Measurements from ENCODE around the gene POLA1.

The POLA1 gene

DNA sequence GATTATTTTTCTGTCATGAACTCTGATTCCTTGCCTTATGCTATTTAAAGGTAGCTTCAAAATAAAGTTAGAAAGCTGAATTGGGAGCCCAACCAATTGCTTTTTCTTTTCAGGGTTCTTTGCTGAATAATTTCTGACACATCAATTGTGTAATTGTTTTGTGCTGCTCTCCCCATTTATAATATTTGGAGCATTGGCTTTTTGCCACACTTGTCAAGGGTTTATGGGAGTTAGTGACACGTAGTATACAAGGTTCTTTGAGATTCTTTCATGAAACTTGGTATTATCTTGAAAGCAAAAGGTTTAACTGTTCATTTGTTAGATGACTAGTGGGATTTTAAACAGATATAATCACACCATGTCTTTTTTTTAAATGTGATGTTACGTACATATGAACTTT, 80.9 kb downstream of the POLA1 start (continued):
- TF ChIP-seq PRDM10 (tag by site-specific recombination; IDR thresholded peaks at IDR 0.05) (no peak), KLF10 (tag by site-specific recombination; IDR thresholded peaks at IDR 0.05) (no peak), CTCF (tag by site-specific recombination; IDR thresholded peaks at IDR 0.05) (no peak)

GRCh38 chrX:24775891-24776290, 82.2 kb downstream of the POLA1 start:
- Histone ChIP-seq H3K4me3 (ENCODE audit: low read depth, low read length) (no peak overlapping the region), H3K27ac (ENCODE audit: extremely low read depth, low read depth, low read length) (no peak overlapping the region), H3K4me1 (ENCODE audit: control insufficient read depth, insufficient read depth, low read length) (no peaks in the 10 kb centered on the region), H3K9me3 (ENCODE audit: control insufficient read depth, insufficient read depth, low read depth, low read length) (no peaks in the 10 kb centered on the region), H3K36me3 (ENCODE audit: control insufficient read depth in 2 of 2, insufficient read depth in 1 of 2, low read length in 2 of 2) (peaks cover 0 to 30% of the 10 kb centered on the region in 2 experiments; a peak in 2 of 3 replicates)
- ChIA-PET CTCF (interaction anchor here (0.6 to 1.9 kb wide), 2 partner anchors 23 to 34 kb away, joined by 3 to 5 read pairs; no protein-coding TSS in a partner anchor), POLR2A (no interaction called here)
- no peak for TF ChIP-seq ZNF585B (tag by site-specific recombination; IDR thresholded peaks at IDR 0.05)
- TF ChIP-seq ZBTB17 (tag by site-specific recombination; IDR thresholded peaks at IDR 0.05) = no peak
- no peak for TF ChIP-seq TCF7L2 (IDR thresholded peaks at IDR 0.05; ENCODE audit: borderline replicate concordance, low read depth, low read length)
- no peak for TF ChIP-seq ZNF830 (tag by site-specific recombination; IDR thresholded peaks at IDR 0.05; ENCODE audit: low read depth)
- TF ChIP-seq SCRT2 (tag by site-specific recombination; IDR thresholded peaks at IDR 0.05) = no peak
- TF ChIP-seq GLIS2 (tag by site-specific recombination; IDR thresholded peaks at IDR 0.05) = no peak
- TF ChIP-seq HOXA7 (CRISPR knock-in tag; IDR thresholded peaks at IDR 0.05; ENCODE audit: borderline replicate concordance) = no peak
- TF ChIP-seq ZNF148 (tag by site-specific recombination; IDR thresholded peaks at IDR 0.05; ENCODE audit: borderline replicate concordance) = no peak
- no peak for TF ChIP-seq ZNF843 (tag by site-specific recombination; IDR thresholded peaks at IDR 0.05)
- no peak for TF ChIP-seq ZNF654 (tag by site-specific recombination; IDR thresholded peaks at IDR 0.05; ENCODE audit: low read depth)
- TF ChIP-seq KLF16 (tag by site-specific recombination; IDR thresholded peaks at IDR 0.05) = no peak
- no peak for TF ChIP-seq ZNF416 (tag by site-specific recombination; IDR thresholded peaks at IDR 0.05)
- TF ChIP-seq ZFP37 (tag by site-specific recombination; IDR thresholded peaks at IDR 0.05) = no peak
- TF ChIP-seq, protein P1, sequence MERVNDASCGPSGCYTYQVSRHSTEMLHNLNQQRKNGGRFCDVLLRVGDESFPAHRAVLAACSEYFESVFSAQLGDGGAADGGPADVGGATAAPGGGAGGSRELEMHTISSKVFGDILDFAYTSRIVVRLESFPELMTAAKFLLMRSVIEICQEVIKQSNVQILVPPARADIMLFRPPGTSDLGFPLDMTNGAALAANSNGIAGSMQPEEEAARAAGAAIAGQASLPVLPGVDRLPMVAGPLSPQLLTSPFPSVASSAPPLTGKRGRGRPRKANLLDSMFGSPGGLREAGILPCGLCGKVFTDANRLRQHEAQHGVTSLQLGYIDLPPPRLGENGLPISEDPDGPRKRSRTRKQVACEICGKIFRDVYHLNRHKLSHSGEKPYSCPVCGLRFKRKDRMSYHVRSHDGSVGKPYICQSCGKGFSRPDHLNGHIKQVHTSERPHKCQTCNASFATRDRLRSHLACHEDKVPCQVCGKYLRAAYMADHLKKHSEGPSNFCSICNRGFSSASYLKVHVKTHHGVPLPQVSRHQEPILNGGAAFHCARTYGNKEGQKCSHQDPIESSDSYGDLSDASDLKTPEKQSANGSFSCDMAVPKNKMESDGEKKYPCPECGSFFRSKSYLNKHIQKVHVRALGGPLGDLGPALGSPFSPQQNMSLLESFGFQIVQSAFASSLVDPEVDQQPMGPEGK (tag by site-specific recombination; IDR thresholded peaks at IDR 0.05) = no peak
- TF ChIP-seq ATF2 (tag by site-specific recombination; IDR thresholded peaks at IDR 0.05; ENCODE audit: low read depth) = no peak
- no peak for TF ChIP-seq RBAK (tag by site-specific recombination; IDR thresholded peaks at IDR 0.05)
- no peak for TF ChIP-seq ZNF146 (tag by site-specific recombination; IDR thresholded peaks at IDR 0.05)
- no peak for TF ChIP-seq ZNF223 (tag by site-specific recombination; IDR thresholded peaks at IDR 0.05)
- no peak for TF ChIP-seq CTCF (tag by site-specific recombination; IDR thresholded peaks at IDR 0.05)
- no peak for TF ChIP-seq ZNF354C (tag by site-specific recombination; IDR thresholded peaks at IDR 0.05; ENCODE audit: borderline replicate concordance, low read depth)
